Panc1 (cell line): ENCODE data around the gene MT1E. TPM values are rescaled to one million over a fixed set of nuclear protein-coding genes. Genes with fewer than 3 reads are reported as not detected.

Experiments used
- ATAC-seq: fragments of 200-7000 bp; cut with Tn5 transposase; 2 replicates; pipeline ENCODE4 v1.9.1; 2020; ENCODE audit warnings: mild to moderate bottlenecking, moderate library complexity
- BruUV-seq: library from RNA; stranded (reverse); fragments of 400-500 nt; replicated peaks from 2 replicates; lab custom pipeline; 2021; lab: Mats Ljungman, UMichigan
- CTCF ChIA-PET: fragments of 300-600 bp; sonication (Branson Sonifier 250); formaldehyde crosslinking; loops from one replicate; lab custom pipeline; 2022; ENCODE audit warnings: antibody characterized with exemption; lab: Charles Lee
- POLR2A ChIA-PET: fragments of 300-600 bp; sonication (Branson Sonifier 250); formaldehyde crosslinking; loops from one replicate; lab custom pipeline; 2022; ENCODE audit warnings: antibody characterized with exemption; lab: Charles Lee
- DNase-seq: peaks from one replicate; pipeline ENCODE4 v3.0.0-alpha.2; 2010; ENCODE audit warnings: low read depth, low spot score
- H3K27ac ChIP-seq: 2 replicates; pipeline ENCODE4 v1.5.1; 2011; ENCODE audit warnings: mild to moderate bottlenecking, low read length, inconsistent platforms
- H3K27me3 ChIP-seq: fragments of 200-500 bp; sonication (Bioruptor generic); 2 replicates; pipeline ENCODE4 v1.6.0; 2014; ENCODE audit warnings: low read length, inconsistent platforms; ENCODE audit not compliant: control insufficient read depth, insufficient read depth
- H3K36me3 ChIP-seq: fragments of 200-500 bp; sonication (Bioruptor generic); 2 replicates; pipeline ENCODE4 v1.5.1; 2014; ENCODE audit warnings: inconsistent platforms, mild to moderate bottlenecking, low read length, moderate library complexity; ENCODE audit not compliant: control insufficient read depth, insufficient read depth
- H3K4me1 ChIP-seq: 2 replicates; pipeline ENCODE4 v1.5.1; 2011; ENCODE audit warnings: inconsistent platforms, mild to moderate bottlenecking, low read length, moderate library complexity; ENCODE audit not compliant: control insufficient read depth, insufficient read depth
- H3K4me3 ChIP-seq, 2 experiments: 2 replicates each; pipeline ENCODE4 v1.5.1; 2011 to 2012; ENCODE audit warnings: low read depth in 2 of 2, low read length in 2 of 2, mild to moderate bottlenecking in 2 of 2, inconsistent platforms in 1 of 2, moderate library complexity in 1 of 2
- H3K9me3 ChIP-seq: fragments of 200-500 bp; sonication (Bioruptor generic); 2 replicates; pipeline ENCODE4 v1.5.1; 2014; ENCODE audit warnings: low read depth, mild to moderate bottlenecking, inconsistent platforms, low read length, moderate library complexity; ENCODE audit not compliant: control insufficient read depth, insufficient read depth
- CTCF ChIP-seq: fragments of 450-650 bp; IDR thresholded peaks from 2 replicates; pipeline ENCODE4 v1.5.1; 2017; ENCODE audit warnings: mild to moderate bottlenecking
- POLR2AphosphoS5 ChIP-seq: IDR thresholded peaks from 2 replicates; pipeline ENCODE4 v1.6.1; 2012; ENCODE audit warnings: mild to moderate bottlenecking, low read depth, low read length, moderate library complexity
- REST ChIP-seq, 2 experiments: IDR thresholded peaks; 2 replicates each; pipeline ENCODE4 v1.6.1; 2011 to 2012; ENCODE audit warnings: low read depth in 2 of 2, control low read depth in 1 of 2, low read length in 1 of 2, mild to moderate bottlenecking in 1 of 2, moderate library complexity in 1 of 2; ENCODE audit not compliant: insufficient read depth in 1 of 2
- SIN3A ChIP-seq: IDR thresholded peaks from 2 replicates; pipeline ENCODE4 v1.6.1; 2012; ENCODE audit warnings: low read depth, mild to moderate bottlenecking, low read length, moderate library complexity, borderline replicate concordance; ENCODE audit not compliant: insufficient read depth
- TCF7L2 ChIP-seq: IDR thresholded peaks from 2 replicates; pipeline ENCODE4 v1.6.1; 2011; ENCODE audit warnings: mild to moderate bottlenecking, low read depth, low read length, inconsistent platforms
- in situ Hi-C: cut with HindIII; loops from 2 replicates; pipeline ENCODE4 v1.10.0; 2016; ENCODE audit warnings: low sequenced_read_pairs, low pct_unique_long_range_greater_than_20kb
- intact Hi-C: fragments of 100-400 bp; cut with micrococcal nuclease; formaldehyde crosslinking; loops from one replicate; pipeline ENCODE4 v1.10.0; 2022; ENCODE audit not compliant: unreplicated experiment
- total RNA-seq: library from RNA; stranded (reverse); gene quantifications from one replicate; pipeline ENCODE4 v1.2.1, GENCODE V29; 2021; ENCODE audit not compliant: unreplicated experiment

MT1E gene
- total RNA-seq, 1 experiment from 2014 or later, result 170 TPM

- BruUV-seq, result no TSS peak
- Histone ChIP-seq H3K4me1 (peaks cover 38% of the 10 kb centered on the region), H3K27me3 (no peaks in the 10 kb centered on the region), H3K36me3 (peaks cover 3% of the 10 kb centered on the region; the same call in 1 of the 2 replicates), H3K27ac (peak overlapping the region; percentile 95), H3K9me3 (no peaks in the 10 kb centered on the region), H3K4me3 (no peak overlapping the region)
- TF ChIP-seq CTCF, result no peak
- TF ChIP-seq SIN3A, result no peak
- TF ChIP-seq POLR2AphosphoS5, result no peak
- no peak for TF ChIP-seq REST (IDR thresholded peaks at IDR 0.05; ENCODE audit: insufficient read depth in 1 of 2, low read depth in 2 of 2, low read length in 1 of 2)
- TF ChIP-seq TCF7L2, result no peak
- ChIA-PET POLR2A (interaction anchor here (1.5 kb wide), 1 partner anchor 12 kb away, joined by 3 read pairs; no protein-coding TSS in a partner anchor), CTCF (no interaction called here)
- in situ Hi-C loops, result no loop called here
- intact Hi-C loops, result loop anchor here (5.0 kb wide), 1 partner anchor 97 kb away; no protein-coding TSS in a partner anchor
- no peak for DNase-seq
- no peak for ATAC-seq
Observed at GRCh38 chr16:56605475-56605874, 20.1 kb upstream of the MT1E start.

- intact Hi-C loops, result loop anchor here (5.0 kb wide), 1 partner anchor 96 kb away; no protein-coding TSS in a partner anchor
- no peak for TF ChIP-seq SIN3A
- TF ChIP-seq CTCF, result no peak
- no peak for TF ChIP-seq REST (IDR thresholded peaks at IDR 0.05; ENCODE audit: insufficient read depth in 1 of 2, low read depth in 2 of 2, low read length in 1 of 2)
- TF ChIP-seq POLR2AphosphoS5, result no peak
- BruUV-seq, result no TSS peak
- in situ Hi-C loops, result no loop called here
- Histone ChIP-seq H3K27me3 (no peaks in the 10 kb centered on the region), H3K27ac (peak overlapping the region; percentile 95), H3K4me3 (no peak overlapping the region; a peak in 1 of 4 replicates), H3K4me1 (peaks cover 44% of the 10 kb centered on the region), H3K36me3 (peaks cover 3% of the 10 kb centered on the region; the same call in 1 of the 2 replicates), H3K9me3 (no peaks in the 10 kb centered on the region)
- ATAC-seq (no peak), DNase-seq (no peak)
- ChIA-PET CTCF (no interaction called here), POLR2A (interaction anchor here (1.5 kb wide), 1 partner anchor 12 kb away, joined by 3 read pairs; no protein-coding TSS in a partner anchor)
Observed at GRCh38 chr16:56606071-56606475, 19.5 kb upstream of the MT1E start.
